Liver (tissue), 9 donors: ENCODE results near the gene UGGT2. TPM values are rescaled to one million over a fixed set of nuclear protein-coding genes. Genes with fewer than 3 reads are reported as not detected.

ENCODE experiments used
- DNase-seq: peaks from one replicate; pipeline ENCODE4 v3.0.0-alpha.2; 2017; ENCODE audit warnings: low spot score
- H3K27ac ChIP-seq, 2 donors: one replicate each; pipeline ENCODE4 v1.7.0; 2013; ENCODE audit warnings: inconsistent platforms in 2 of 2, low read length in 2 of 2, control low read depth in 1 of 2, low read depth in 1 of 2, mild to moderate bottlenecking in 1 of 2
- H3K27me3 ChIP-seq, 4 donors: one replicate each; pipeline versions ENCODE4 v1.6.1 to v1.7.0; 2013; ENCODE audit warnings: low read length in 3 of 4, inconsistent platforms in 1 of 4, mild to moderate bottlenecking in 1 of 4, moderate library complexity in 1 of 4; ENCODE audit not compliant: control insufficient read depth in 4 of 4, insufficient read depth in 4 of 4
- H3K36me3 ChIP-seq, 4 donors: one replicate each; pipeline versions ENCODE4 v1.6.1 to v1.7.0; 2013; ENCODE audit warnings: low read length in 3 of 4, mild to moderate bottlenecking in 3 of 4, low read depth in 1 of 4, moderate library complexity in 1 of 4; ENCODE audit not compliant: control insufficient read depth in 4 of 4, insufficient read depth in 3 of 4
- H3K4me1 ChIP-seq, 4 donors: one replicate each; pipeline versions ENCODE4 v1.6.1 to v1.7.0; 2013; ENCODE audit warnings: low read length in 3 of 4, mild to moderate bottlenecking in 3 of 4, moderate library complexity in 1 of 4; ENCODE audit not compliant: control insufficient read depth in 4 of 4, insufficient read depth in 4 of 4
- H3K4me3 ChIP-seq, 3 donors: one replicate each; pipeline versions ENCODE4 v1.6.1 to v1.7.0; 2013; ENCODE audit warnings: low read length in 3 of 3, control low read depth in 1 of 3, low read depth in 1 of 3, mild to moderate bottlenecking in 1 of 3
- H3K9ac ChIP-seq, 2 donors: one replicate each; pipeline ENCODE4 v1.7.0; 2013; ENCODE audit warnings: low read length in 2 of 2, mild to moderate bottlenecking in 2 of 2, moderate library complexity in 2 of 2, control low read depth in 1 of 2, low read depth in 1 of 2
- H3K9me3 ChIP-seq, 4 donors: one replicate each; pipeline versions ENCODE4 v1.6.1 to v1.7.0; 2013; ENCODE audit warnings: low read length in 3 of 4; ENCODE audit not compliant: control insufficient read depth in 4 of 4
- ATF3 ChIP-seq: IDR thresholded peaks from 2 replicates; pipeline ENCODE4 v1.6.1; 2016; ENCODE audit warnings: antibody characterized with exemption
- EGR1 ChIP-seq, 2 donors: IDR thresholded peaks; 2 replicates each; pipeline ENCODE4 v1.6.1; 2016 to 2018; ENCODE audit warnings: antibody characterized with exemption in 2 of 2, low read depth in 2 of 2
- FOXA1 ChIP-seq: IDR thresholded peaks from 2 replicates; pipeline ENCODE4 v1.6.1; 2016; ENCODE audit warnings: antibody characterized with exemption
- FOXA2 ChIP-seq: IDR thresholded peaks from 2 replicates; pipeline ENCODE4 v1.6.1; 2016; ENCODE audit warnings: antibody characterized with exemption
- GABPA ChIP-seq, 2 donors: IDR thresholded peaks in 1 of 2; conservative IDR thresholded peaks in 1 of 2; 2 replicates each; pipeline ENCODE4 v1.6.1; 2016; ENCODE audit warnings: antibody characterized with exemption in 2 of 2, mild to moderate bottlenecking in 1 of 2, moderate library complexity in 1 of 2
- HNF4A ChIP-seq, 2 donors: conservative IDR thresholded peaks; 2 replicates each; pipeline ENCODE4 v1.6.1; 2016; ENCODE audit warnings: antibody characterized with exemption in 2 of 2, mild to moderate bottlenecking in 2 of 2
- HNF4G ChIP-seq: IDR thresholded peaks from 2 replicates; pipeline ENCODE4 v1.6.1; 2016; ENCODE audit warnings: antibody characterized with exemption
- JUND ChIP-seq, 2 donors: IDR thresholded peaks; 2 replicates each; pipeline ENCODE4 v1.6.1; 2016; ENCODE audit warnings: antibody characterized with exemption in 2 of 2
- MAX ChIP-seq: IDR thresholded peaks from 2 replicates; pipeline ENCODE4 v1.6.1; 2016; ENCODE audit warnings: antibody characterized with exemption
- NR2F2 ChIP-seq: IDR thresholded peaks from 2 replicates; pipeline ENCODE4 v1.6.1; 2016; ENCODE audit warnings: antibody characterized with exemption
- RAD21 ChIP-seq, 2 donors: IDR thresholded peaks; 2 replicates each; pipeline ENCODE4 v1.6.1; 2016; ENCODE audit warnings: antibody characterized with exemption in 2 of 2, mild to moderate bottlenecking in 2 of 2
- REST ChIP-seq: IDR thresholded peaks from 2 replicates; pipeline ENCODE4 v1.6.1; 2016; ENCODE audit warnings: antibody characterized with exemption, mild to moderate bottlenecking
- RXRA ChIP-seq, 2 donors: IDR thresholded peaks; 2 replicates each; pipeline ENCODE4 v1.6.1; 2017 to 2018; ENCODE audit warnings: antibody characterized with exemption in 2 of 2, mild to moderate bottlenecking in 1 of 2
- SP1 ChIP-seq: IDR thresholded peaks from 2 replicates; pipeline ENCODE4 v1.6.1; 2018; ENCODE audit warnings: antibody characterized with exemption, mild to moderate bottlenecking
- TAF1 ChIP-seq: conservative IDR thresholded peaks from 2 replicates; pipeline ENCODE4 v1.6.1; 2016; ENCODE audit warnings: antibody characterized with exemption, mild to moderate bottlenecking
- YY1 ChIP-seq: IDR thresholded peaks from 2 replicates; pipeline ENCODE4 v1.6.1; 2016; ENCODE audit warnings: antibody characterized with exemption, mild to moderate bottlenecking
- WGBS: extraction: QIAGEN DNeasy Blood & Tissue Kit; methylation state at CpG from one replicate; pipeline ENCODE4 v1.1.7; 2013; 5-methylcytosine and 5-hydroxymethylcytosine counted together
- polyA plus RNA-seq, 2 donors: library from polyadenylated mRNA; stranded (reverse) in 1 of 2; unstranded in 1 of 2; fragments of 200-250 nt in 1 of 2; fragments of >200 nt in 1 of 2; fragmentation: Nextera tagmentation in 1 of 2; extraction: Ambion mirVana in 1 of 2; gene quantifications; one replicate each; pipeline versions ENCODE4 v1.2.1 to v1.2.3, GENCODE V29; 2013 to 2015
- total RNA-seq, 2 donors: library from RNA; depleted of rRNA; stranded (reverse); fragments of >200 nt; gene quantifications; one replicate each; pipeline ENCODE4 v1.2.3, GENCODE V29; 2014
- TF ChIP-seq, protein P1 (sequence below): IDR thresholded peaks from 2 replicates; pipeline ENCODE4 v1.6.1; 2016; ENCODE audit warnings: antibody characterized with exemption
- TF ChIP-seq, protein P2 (sequence below): fragments of 150-350 bp; IDR thresholded peaks from 2 replicates; pipeline ENCODE4 v1.5.1; 2017; ENCODE audit warnings: improper control_type of control experiment, low read depth, low read length; ENCODE audit not compliant: missing input control
- donor health status: healthy.
- donor health status: healthy.
- donor health status: healthy.
- donor health status: healthy.
- donor health status: healthy.

UGGT2 gene
- total and polyA plus RNA-seq, 4 donors = 5.6 to 23.0 (median 13.2) TPM

GRCh38 chr13:95955255-95955654, 97.9 kb downstream of the UGGT2 start:
- no peak overlapping the region for H3K9ac ChIP-seq
- no peaks in the 10 kb centered on the region for H3K4me1 ChIP-seq
- TF ChIP-seq, protein P1, sequence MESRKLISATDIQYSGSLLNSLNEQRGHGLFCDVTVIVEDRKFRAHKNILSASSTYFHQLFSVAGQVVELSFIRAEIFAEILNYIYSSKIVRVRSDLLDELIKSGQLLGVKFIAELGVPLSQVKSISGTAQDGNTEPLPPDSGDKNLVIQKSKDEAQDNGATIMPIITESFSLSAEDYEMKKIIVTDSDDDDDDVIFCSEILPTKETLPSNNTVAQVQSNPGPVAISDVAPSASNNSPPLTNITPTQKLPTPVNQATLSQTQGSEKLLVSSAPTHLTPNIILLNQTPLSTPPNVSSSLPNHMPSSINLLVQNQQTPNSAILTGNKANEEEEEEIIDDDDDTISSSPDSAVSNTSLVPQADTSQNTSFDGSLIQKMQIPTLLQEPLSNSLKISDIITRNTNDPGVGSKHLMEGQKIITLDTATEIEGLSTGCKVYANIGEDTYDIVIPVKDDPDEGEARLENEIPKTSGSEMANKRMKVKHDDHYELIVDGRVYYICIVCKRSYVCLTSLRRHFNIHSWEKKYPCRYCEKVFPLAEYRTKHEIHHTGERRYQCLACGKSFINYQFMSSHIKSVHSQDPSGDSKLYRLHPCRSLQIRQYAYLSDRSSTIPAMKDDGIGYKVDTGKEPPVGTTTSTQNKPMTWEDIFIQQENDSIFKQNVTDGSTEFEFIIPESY = no peak
- TF ChIP-seq HNF4A (conservative IDR thresholded peaks at IDR 0.05) (no peak), NR2F2 (no peak), HNF4G (no peak), YY1 (no peak), FOXA2 (no peak), JUND (IDR thresholded peaks at IDR 0.05) (no peak), SP1 (no peak), TAF1 (no peak), RXRA (IDR thresholded peaks at IDR 0.05) (no peak), GABPA (IDR thresholded peaks at IDR 0.05 in 1 of 2, conservative IDR thresholded peaks at IDR 0.05 in 1 of 2) (no peak), RAD21 (IDR thresholded peaks at IDR 0.05) (no peak), REST (no peak), FOXA1 (no peak), ATF3 (no peak), EGR1 (IDR thresholded peaks at IDR 0.05; ENCODE audit: low read depth in 2 of 2) (no peak), MAX (no peak)
- TF ChIP-seq, protein P2, sequence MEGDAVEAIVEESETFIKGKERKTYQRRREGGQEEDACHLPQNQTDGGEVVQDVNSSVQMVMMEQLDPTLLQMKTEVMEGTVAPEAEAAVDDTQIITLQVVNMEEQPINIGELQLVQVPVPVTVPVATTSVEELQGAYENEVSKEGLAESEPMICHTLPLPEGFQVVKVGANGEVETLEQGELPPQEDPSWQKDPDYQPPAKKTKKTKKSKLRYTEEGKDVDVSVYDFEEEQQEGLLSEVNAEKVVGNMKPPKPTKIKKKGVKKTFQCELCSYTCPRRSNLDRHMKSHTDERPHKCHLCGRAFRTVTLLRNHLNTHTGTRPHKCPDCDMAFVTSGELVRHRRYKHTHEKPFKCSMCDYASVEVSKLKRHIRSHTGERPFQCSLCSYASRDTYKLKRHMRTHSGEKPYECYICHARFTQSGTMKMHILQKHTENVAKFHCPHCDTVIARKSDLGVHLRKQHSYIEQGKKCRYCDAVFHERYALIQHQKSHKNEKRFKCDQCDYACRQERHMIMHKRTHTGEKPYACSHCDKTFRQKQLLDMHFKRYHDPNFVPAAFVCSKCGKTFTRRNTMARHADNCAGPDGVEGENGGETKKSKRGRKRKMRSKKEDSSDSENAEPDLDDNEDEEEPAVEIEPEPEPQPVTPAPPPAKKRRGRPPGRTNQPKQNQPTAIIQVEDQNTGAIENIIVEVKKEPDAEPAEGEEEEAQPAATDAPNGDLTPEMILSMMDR = no peak
- no peak overlapping the region for H3K4me3 ChIP-seq
- H3K9me3 ChIP-seq = no peaks in the 10 kb centered on the region
- no peak for DNase-seq
- 93% methylated on average over 3 of the region's 3 CpGs for WGBS
- no peaks in the 10 kb centered on the region for H3K36me3 ChIP-seq
- no peak overlapping the region for H3K27ac ChIP-seq
- no peaks in the 10 kb centered on the region for H3K27me3 ChIP-seq

DNA sequence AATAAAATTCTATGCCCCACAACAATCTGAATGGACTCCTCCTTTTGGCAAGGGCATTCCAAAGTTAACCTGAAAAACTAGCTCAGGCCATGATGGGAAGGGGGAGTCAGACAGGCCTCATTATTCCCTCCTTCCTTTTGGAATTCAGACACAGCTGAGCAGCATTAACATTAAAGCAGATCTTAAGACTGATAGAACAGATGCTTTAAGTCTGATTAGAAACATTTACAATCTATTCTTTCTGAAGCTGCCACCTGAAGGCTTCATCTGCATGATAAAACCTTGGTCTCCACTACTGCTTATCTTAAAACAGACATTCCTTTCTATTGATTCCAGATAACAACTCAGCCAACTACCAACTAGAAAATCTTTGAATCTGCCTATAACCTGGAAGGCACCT, 98.9 kb downstream of the UGGT2 start:
- no peaks in the 10 kb centered on the region for H3K4me1 ChIP-seq
- H3K27me3 ChIP-seq = no peaks in the 10 kb centered on the region
- H3K4me3 ChIP-seq = no peak overlapping the region
- no peak overlapping the region for H3K27ac ChIP-seq
- H3K9ac ChIP-seq = no peak overlapping the region
- no peaks in the 10 kb centered on the region for H3K36me3 ChIP-seq
- DNase-seq = no peak
- no peaks in the 10 kb centered on the region for H3K9me3 ChIP-seq
- no peak for TF ChIP-seq MAX
- TF ChIP-seq ATF3 = no peak
- TF ChIP-seq, protein P2 = no peak
- no peak for TF ChIP-seq HNF4G
- TF ChIP-seq HNF4A (conservative IDR thresholded peaks at IDR 0.05) = no peak
- TF ChIP-seq, protein P1 = no peak
- no peak for TF ChIP-seq NR2F2
- no peak for TF ChIP-seq SP1
- no peak for TF ChIP-seq FOXA1
- TF ChIP-seq YY1 = no peak
- TF ChIP-seq FOXA2 = no peak
- no peak for TF ChIP-seq GABPA (IDR thresholded peaks at IDR 0.05 in 1 of 2, conservative IDR thresholded peaks at IDR 0.05 in 1 of 2)
- no peak for TF ChIP-seq JUND (IDR thresholded peaks at IDR 0.05)
- no peak for TF ChIP-seq TAF1
- TF ChIP-seq EGR1 (IDR thresholded peaks at IDR 0.05; ENCODE audit: low read depth in 2 of 2) = no peak
- no peak for TF ChIP-seq RAD21 (IDR thresholded peaks at IDR 0.05)
